ENCODE data around the gene SLC11A2. TPM values are rescaled to one million over a fixed set of nuclear protein-coding genes. Genes with fewer than 3 reads are reported as not detected.

The SLC11A2 gene
- total and polyA plus RNA-seq, 7 donors, result 15.7 to 55.3 (median 26.1) TPM

DNA sequence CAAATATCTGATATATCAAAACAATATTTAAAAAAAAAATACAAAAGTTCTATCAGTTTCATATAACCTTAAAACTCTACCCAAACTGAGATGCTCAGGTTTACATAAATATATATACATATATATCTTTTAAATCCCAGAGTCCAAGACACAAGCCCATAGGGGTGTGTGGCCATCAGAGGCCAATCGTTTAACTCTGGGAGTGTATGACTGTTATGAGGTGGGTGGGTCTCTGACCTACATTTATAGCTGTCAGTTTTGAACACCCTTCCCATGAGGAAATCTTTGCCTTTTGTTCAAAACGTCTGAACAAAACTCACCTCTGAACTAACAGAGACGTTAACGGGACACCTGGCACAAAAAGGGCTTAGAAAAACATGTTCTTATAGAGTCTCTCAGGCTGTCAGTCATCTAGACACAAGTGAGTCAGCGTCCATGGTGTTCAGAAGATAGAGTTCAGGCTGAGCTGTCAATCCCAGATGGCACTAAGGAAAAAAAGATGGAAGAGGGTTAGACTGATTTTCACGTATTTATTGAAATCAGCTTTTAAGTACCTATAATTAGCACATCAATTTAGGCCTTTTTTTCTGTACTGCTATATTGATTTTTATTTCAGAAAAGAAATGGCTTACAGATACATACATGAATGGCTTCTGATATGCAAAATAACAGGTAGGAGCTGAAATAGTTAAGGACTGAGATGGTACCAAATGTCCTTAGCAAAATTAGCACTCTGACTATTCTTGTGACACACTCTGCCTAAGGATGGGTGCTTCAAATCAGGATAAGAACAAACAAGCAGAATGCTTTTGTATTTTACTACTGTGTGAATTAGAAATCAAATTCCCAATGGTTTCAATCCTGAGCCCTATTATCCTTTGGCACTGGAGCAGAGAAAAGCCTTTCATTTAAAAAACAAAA lies 44.6 kb downstream of the SLC11A2 start:
- intact Hi-C loops (cut with DNase I), result loop anchor here (5.0 to 10.0 kb wide), 2 partner anchors 54 to 217 kb away; partner anchors contain the start of gene ATF1 (in 1 of the 2)
- H3K27ac ChIP-seq, result peak overlapping the region; percentile 28
- DNase-seq (no peak), ATAC-seq (peak; percentile 51 to 79 (median 68))
- WGBS, 3 donors, result 53 to 69% (median 59%) methylated on average over 6 of the region's 6 CpGs
- no peak overlapping the region for H3K4me3 ChIP-seq
- no peaks in the 10 kb centered on the region for H3K9me3 ChIP-seq
- H3K4me1 ChIP-seq, result peaks cover 22% of the 10 kb centered on the region
- TF ChIP-seq, protein P1, sequence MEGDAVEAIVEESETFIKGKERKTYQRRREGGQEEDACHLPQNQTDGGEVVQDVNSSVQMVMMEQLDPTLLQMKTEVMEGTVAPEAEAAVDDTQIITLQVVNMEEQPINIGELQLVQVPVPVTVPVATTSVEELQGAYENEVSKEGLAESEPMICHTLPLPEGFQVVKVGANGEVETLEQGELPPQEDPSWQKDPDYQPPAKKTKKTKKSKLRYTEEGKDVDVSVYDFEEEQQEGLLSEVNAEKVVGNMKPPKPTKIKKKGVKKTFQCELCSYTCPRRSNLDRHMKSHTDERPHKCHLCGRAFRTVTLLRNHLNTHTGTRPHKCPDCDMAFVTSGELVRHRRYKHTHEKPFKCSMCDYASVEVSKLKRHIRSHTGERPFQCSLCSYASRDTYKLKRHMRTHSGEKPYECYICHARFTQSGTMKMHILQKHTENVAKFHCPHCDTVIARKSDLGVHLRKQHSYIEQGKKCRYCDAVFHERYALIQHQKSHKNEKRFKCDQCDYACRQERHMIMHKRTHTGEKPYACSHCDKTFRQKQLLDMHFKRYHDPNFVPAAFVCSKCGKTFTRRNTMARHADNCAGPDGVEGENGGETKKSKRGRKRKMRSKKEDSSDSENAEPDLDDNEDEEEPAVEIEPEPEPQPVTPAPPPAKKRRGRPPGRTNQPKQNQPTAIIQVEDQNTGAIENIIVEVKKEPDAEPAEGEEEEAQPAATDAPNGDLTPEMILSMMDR (IDR thresholded peaks at IDR 0.05), result no peak
- H3K27me3 ChIP-seq (ENCODE audit: insufficient read depth in 3 of 3, low read length in 2 of 3), result no peaks in the 10 kb centered on the region
- peaks cover 0 to 19% of the 10 kb centered on the region in 2 donors for H3K36me3 ChIP-seq (ENCODE audit: insufficient read depth in 1 of 2, low read depth in 1 of 2)

DNA sequence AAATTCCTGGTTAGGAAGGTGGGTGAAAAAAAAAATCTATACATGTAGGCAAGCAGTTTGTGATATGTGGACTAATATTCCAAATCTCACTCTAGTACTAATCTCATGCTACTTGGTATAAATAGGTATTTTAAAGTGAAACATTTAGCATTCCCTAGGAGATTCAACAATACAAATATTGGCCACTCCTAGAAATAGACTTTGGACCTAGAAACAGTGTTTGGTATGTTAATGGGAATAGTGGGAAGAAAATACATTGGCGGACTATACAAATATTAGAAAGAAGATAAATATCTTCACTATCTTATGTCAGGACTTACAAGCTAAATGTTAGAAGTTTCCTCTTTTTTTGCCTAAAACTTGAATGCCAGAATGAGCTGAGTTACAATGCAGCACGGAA lies 45.6 kb downstream of the SLC11A2 start:
- Histone ChIP-seq H3K9me3 (no peaks in the 10 kb centered on the region), H3K4me1 (peaks cover 12% of the 10 kb centered on the region), H3K36me3 (ENCODE audit: insufficient read depth in 1 of 2, low read depth in 1 of 2) (peaks cover 0 to 19% of the 10 kb centered on the region in 2 donors), H3K27ac (no peak overlapping the region), H3K27me3 (ENCODE audit: insufficient read depth in 3 of 3, low read length in 2 of 3) (no peaks in the 10 kb centered on the region), H3K4me3 (no peak overlapping the region)
- ATAC-seq (no peak), DNase-seq (no peak)
- intact Hi-C loops (cut with DNase I), result loop anchor here (5.0 to 10.0 kb wide), 2 partner anchors 53 to 216 kb away; partner anchors contain the start of gene ATF1 (in 1 of the 2)
- WGBS, 3 donors, result 70 to 92% (median 72%) methylated on average over 2 of the region's 2 CpGs
- TF ChIP-seq, protein P1 (IDR thresholded peaks at IDR 0.05), result no peak

DNA sequence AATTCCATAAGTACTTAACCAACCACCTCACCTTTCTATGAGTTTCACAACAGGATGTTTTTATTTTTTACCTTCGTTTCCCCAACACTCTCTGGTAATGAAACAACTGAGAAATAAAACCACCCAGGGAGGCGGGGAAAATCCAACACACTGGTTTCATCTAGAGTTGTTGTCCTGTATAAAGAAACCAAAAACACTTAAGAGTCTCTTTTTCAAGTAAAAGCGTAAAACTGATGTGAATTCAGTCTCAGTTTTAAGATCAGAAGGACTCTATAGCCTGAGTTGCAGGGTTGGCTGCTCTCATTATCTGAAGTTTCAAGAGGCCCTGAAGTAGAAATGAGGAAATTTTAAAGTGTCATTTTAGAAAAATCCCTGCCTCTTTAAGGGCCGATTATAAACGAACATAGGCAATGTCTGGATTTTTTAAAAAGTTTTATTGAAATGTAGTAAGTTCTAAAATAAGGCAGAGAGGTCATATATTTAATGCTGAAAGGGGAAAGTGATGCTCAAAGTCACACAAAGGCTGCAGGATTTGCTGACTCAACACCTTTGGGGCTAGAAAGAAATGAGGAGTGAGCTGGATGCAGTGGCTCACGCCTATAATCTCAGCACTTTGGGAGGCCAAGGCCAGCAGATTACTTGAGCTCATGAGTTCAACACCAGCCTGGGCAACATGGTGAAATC lies 46.7 kb downstream of the SLC11A2 start:
- ATAC-seq, result no peak
- no peak for DNase-seq

DNA sequence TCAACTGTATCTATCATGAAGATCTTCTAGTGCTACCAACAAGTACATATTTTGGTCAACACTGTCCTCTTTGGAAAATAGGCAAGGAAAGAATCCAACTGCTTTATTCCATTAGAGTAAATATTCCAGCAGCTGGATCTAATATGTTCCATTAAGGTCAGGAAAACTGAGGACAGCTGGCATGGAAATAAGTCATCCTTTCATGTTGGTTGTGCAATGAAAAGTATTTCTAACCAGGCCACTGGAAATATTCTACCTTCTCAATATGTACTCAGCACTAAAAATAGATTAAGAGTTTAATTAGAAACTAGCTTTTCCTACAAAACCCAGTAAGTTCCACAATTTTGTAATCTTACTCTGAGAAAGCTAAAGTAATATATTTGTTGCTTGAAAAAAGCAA lies 54.2 kb downstream of the SLC11A2 start:
- H3K9me3 ChIP-seq, result no peaks in the 10 kb centered on the region

More for the DNA sequence above, 46.7 kb downstream of the SLC11A2 start:
- intact Hi-C loops (cut with DNase I), result loop anchor here (5.0 to 10.0 kb wide), 2 partner anchors 52 to 215 kb away; partner anchors contain the start of gene ATF1 (in 1 of the 2)
- H3K36me3 ChIP-seq (ENCODE audit: insufficient read depth in 1 of 2, low read depth in 1 of 2), result peaks cover 0 to 19% of the 10 kb centered on the region in 2 donors
- H3K27me3 ChIP-seq (ENCODE audit: insufficient read depth in 3 of 3, low read length in 2 of 3), result no peaks in the 10 kb centered on the region
- no peaks in the 10 kb centered on the region for H3K9me3 ChIP-seq
- no peak overlapping the region for H3K4me3 ChIP-seq
- 85 to 87% (median 87%) methylated on average over 6 of the region's 6 CpGs for WGBS, 3 donors
- H3K4me1 ChIP-seq, result peaks cover 5% of the 10 kb centered on the region
- TF ChIP-seq, protein P1 (IDR thresholded peaks at IDR 0.05), result no peak
- H3K27ac ChIP-seq, result no peak overlapping the region

More for the DNA sequence above, 54.2 kb downstream of the SLC11A2 start:
- Histone ChIP-seq H3K27me3 (ENCODE audit: insufficient read depth in 3 of 3, low read length in 2 of 3) (no peaks in the 10 kb centered on the region), H3K4me1 (peaks cover 11% of the 10 kb centered on the region), H3K27ac (peak overlapping the region; percentile 20), H3K4me3 (no peak overlapping the region), H3K36me3 (ENCODE audit: insufficient read depth in 1 of 2, low read depth in 1 of 2) (peaks cover 2 to 17% of the 10 kb centered on the region in 2 donors)
- ATAC-seq, result peak; percentile 75 to 97 (median 94)
- no peak for DNase-seq
- intact Hi-C loops (cut with DNase I), result no loop called here
- TF ChIP-seq, protein P1 (IDR thresholded peaks at IDR 0.05), result no peak
